ENCODE measurements around the gene CRYM.

The CRYM gene

GRCh38 chr16:21244518-21245215 lies 33.4 kb downstream of the CRYM start:
- DNase-seq (ENCODE audit: low read depth): no peak

- DNase-seq (ENCODE audit: low read depth): no peak
Observed at GRCh38 chr16:21242756-21243155, 35.3 kb downstream of the CRYM start.

- no peak for DNase-seq (ENCODE audit: low read depth)
Observed at GRCh38 chr16:21239646-21240045, 38.4 kb downstream of the CRYM start.

- DNase-seq (ENCODE audit: low read depth): no peak
Observed at GRCh38 chr16:21236831-21237230, 41.3 kb downstream of the CRYM start.

GRCh38 chr16:21235199-21235585 lies 42.9 kb downstream of the CRYM start:
- DNase-seq (ENCODE audit: low read depth): no peak

- no peak for DNase-seq (ENCODE audit: low read depth)
Observed at GRCh38 chr16:21233521-21234150, 44.5 kb downstream of the CRYM start, which contains the start of gene ANKS4B. TSS of gene ANKS4B (plus strand) at chr16:21233699. CDS start at chr16:21233738, 39 bp downstream.

- no peak for DNase-seq (ENCODE audit: low read depth)
Observed at GRCh38 chr16:21233045-21233520, 45.0 kb downstream of the CRYM start.

GRCh38 chr16:21228361-21228872 lies 49.7 kb downstream of the CRYM start:
- no peak for DNase-seq (ENCODE audit: low read depth)

- DNase-seq (ENCODE audit: low read depth): no peak
Observed at GRCh38 chr16:21227866-21228265, 50.2 kb downstream of the CRYM start.

GRCh38 chr16:21226749-21227148 lies 51.3 kb downstream of the CRYM start:
- no peak for DNase-seq (ENCODE audit: low read depth)

- DNase-seq (ENCODE audit: low read depth): no peak
Observed at GRCh38 chr16:21224800-21225199, 53.3 kb downstream of the CRYM start.

GRCh38 chr16:21223787-21224186 lies 54.3 kb downstream of the CRYM start:
- no peak for DNase-seq (ENCODE audit: low read depth)

- DNase-seq (ENCODE audit: low read depth): no peak
Observed at GRCh38 chr16:21222495-21223337, 55.4 kb downstream of the CRYM start.

- DNase-seq (ENCODE audit: low read depth): no peak
Observed at GRCh38 chr16:21219551-21219950, 58.5 kb downstream of the CRYM start.

- no peak for DNase-seq (ENCODE audit: low read depth)
Observed at GRCh38 chr16:21218153-21218552, 59.9 kb downstream of the CRYM start.

GRCh38 chr16:21217121-21217520 lies 61.0 kb downstream of the CRYM start:
- DNase-seq (ENCODE audit: low read depth): no peak

- no peak for DNase-seq (ENCODE audit: low read depth)
Observed at GRCh38 chr16:21214086-21214485, 64.0 kb downstream of the CRYM start.

GRCh38 chr16:21211486-21211885 lies 66.6 kb downstream of the CRYM start, which contains the start of gene ZP2:
TSS of gene ZP2 (minus strand) at chr16:21211574. CDS start at chr16:21211547, 27 bp downstream.
- DNase-seq (ENCODE audit: low read depth): no peak

Measured in activated T-cell treated with anti-CD3 and anti-CD28 coated beads for 1 hour (primary cell).